ACC112 (cell line): ENCODE results near the gene CLSTN1.
"Not testable (repeated sequence)": the region's sequence is repeated elsewhere in the genome, so short reads cannot be mapped to it uniquely, and the experiment has no call there.

Experiments used
- H2AFZ ChIP-seq: fragments of 200-600 bp; sonication (generic); one replicate; pipeline ENCODE4 v1.6.0; 2017; ENCODE audit warnings: antibody characterized with exemption, low read length; ENCODE audit not compliant: unreplicated experiment
- H3K27ac ChIP-seq: fragments of 200-600 bp; sonication (generic); 2 replicates; pipeline ENCODE4 v1.5.1; 2014; ENCODE audit warnings: low read depth, mild to moderate bottlenecking, antibody characterized with exemption, low read length, moderate library complexity
- H3K27me3 ChIP-seq: fragments of 200-600 bp; sonication (generic); 2 replicates; pipeline ENCODE4 v1.6.1; 2014; ENCODE audit warnings: mild to moderate bottlenecking, antibody characterized with exemption, low read length, moderate library complexity, mixed read lengths; ENCODE audit not compliant: insufficient read depth
- H3K36me3 ChIP-seq: fragments of 200-600 bp; sonication (generic); 2 replicates; pipeline ENCODE4 v1.6.1; 2016; ENCODE audit warnings: mild to moderate bottlenecking, antibody characterized with exemption, low read length, moderate library complexity, mixed read lengths; ENCODE audit not compliant: insufficient read depth
- H3K4me1 ChIP-seq: fragments of 200-600 bp; sonication (generic); one replicate; pipeline ENCODE4 v1.6.1; 2016; ENCODE audit warnings: low read length, mixed read lengths; ENCODE audit not compliant: insufficient read depth, unreplicated experiment, control insufficient read depth
- H3K4me3 ChIP-seq: fragments of 200-600 bp; sonication (generic); 2 replicates; pipeline ENCODE4 v1.5.1; 2014; ENCODE audit warnings: mild to moderate bottlenecking, low read depth, low read length
- H3K79me2 ChIP-seq: fragments of 200-600 bp; sonication (generic); one replicate; pipeline ENCODE4 v1.6.0; 2016; ENCODE audit warnings: low read length; ENCODE audit not compliant: control insufficient read depth, unreplicated experiment, insufficient read depth

CLSTN1 gene

DNA sequence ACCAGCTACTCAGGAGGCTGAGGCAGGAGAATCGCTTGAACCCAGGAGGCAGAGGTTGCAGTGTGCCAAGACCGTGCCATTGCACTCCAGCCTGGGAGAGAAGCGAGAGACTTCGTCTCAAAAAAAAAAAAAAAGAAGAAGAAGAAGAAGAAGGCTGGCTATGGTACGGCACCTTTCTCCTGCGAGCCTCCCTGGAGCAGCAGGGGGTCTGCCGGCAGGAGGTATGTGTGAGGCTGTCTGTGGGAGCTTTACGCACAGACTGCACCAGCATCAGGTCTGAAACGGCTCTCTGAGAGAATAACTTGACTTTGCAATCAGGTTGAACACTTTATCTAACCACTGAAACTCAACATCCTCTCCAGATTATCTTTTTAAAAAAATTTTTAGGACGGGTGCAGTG lies 44.9 kb downstream of the CLSTN1 start:
- Histone ChIP-seq H2AFZ (no peak overlapping the region), H3K27me3 (no peaks in the 10 kb centered on the region), H3K4me3 (no peak overlapping the region), H3K27ac (no peak overlapping the region), H3K4me1 (no peaks in the 10 kb centered on the region), H3K79me2 (peaks cover 15% of the 10 kb centered on the region), H3K36me3 (no peaks in the 10 kb centered on the region)

DNA sequence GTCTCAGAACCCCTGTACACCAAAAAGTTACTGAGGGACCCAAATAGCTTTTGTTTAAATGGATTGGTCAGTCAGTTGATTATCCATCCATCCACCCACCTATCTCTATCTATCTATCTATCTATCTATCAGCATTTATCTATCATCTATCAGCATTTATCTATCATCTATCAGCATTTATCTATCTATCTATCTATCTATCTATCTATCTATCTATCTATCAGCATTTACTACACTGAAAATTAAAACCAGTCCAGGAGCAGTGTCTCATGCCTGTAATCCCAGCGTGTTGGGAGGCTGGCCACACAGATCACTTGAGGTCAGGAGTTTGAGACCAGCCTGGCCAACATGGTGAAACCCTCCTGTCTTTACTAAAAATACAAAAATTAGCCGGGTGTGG lies 47.1 kb downstream of the CLSTN1 start:
- H3K79me2 ChIP-seq = peaks cover 13% of the 10 kb centered on the region
- H2AFZ ChIP-seq = no peak overlapping the region
- H3K36me3 ChIP-seq = no peaks in the 10 kb centered on the region
- H3K4me1 ChIP-seq = no peaks in the 10 kb centered on the region
- no peak overlapping the region for H3K27ac ChIP-seq
- no peak overlapping the region for H3K4me3 ChIP-seq
- no peaks in the 10 kb centered on the region for H3K27me3 ChIP-seq

DNA sequence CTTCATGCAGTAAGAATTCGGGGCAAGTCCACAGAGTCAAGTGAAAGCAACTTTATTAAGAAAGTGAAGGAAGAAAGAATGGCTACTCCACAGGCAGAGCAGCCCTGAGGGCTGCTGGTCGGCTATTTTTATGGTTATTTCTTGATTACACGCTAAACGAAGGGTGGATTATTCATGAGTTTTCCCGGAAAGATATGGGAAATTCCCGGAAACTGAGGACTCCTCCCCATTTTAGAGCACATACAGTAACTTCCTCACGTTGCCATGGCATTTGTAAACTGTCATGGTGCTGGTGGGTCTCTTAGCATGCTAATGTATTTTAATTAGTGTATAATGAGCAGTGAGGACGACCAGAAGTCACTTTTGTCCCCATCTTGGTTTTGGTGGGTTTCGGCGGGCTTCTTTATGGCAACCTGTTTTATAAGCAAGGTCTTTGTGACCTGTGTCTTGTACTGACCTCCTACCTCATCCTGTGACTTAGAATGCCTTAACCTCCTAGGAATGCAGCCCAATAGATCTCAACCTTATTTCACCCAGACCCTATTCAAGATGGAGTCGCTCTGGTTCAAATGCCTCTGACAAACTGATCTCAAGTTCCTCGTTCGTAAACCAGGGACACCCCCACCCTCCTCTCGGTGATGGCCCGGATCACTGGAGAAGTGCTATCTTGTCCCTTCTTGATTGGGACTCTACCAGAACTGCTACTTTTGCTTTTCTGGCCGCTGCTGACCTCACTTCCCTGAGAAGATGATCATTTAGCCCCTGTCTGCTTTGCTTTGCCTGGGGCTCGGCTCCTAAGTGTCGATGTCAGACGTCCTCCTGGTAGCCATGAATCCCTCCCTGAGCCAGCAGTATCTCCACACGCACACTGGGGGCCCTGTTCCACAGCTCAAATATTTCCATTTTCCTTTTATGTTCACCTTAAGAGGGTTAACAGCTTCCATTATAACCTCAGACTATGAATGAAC lies 48.8 kb downstream of the CLSTN1 start:
- Histone ChIP-seq H3K4me3 (no peak overlapping the region), H2AFZ (no peak overlapping the region), H3K27ac (no peak overlapping the region)

DNA sequence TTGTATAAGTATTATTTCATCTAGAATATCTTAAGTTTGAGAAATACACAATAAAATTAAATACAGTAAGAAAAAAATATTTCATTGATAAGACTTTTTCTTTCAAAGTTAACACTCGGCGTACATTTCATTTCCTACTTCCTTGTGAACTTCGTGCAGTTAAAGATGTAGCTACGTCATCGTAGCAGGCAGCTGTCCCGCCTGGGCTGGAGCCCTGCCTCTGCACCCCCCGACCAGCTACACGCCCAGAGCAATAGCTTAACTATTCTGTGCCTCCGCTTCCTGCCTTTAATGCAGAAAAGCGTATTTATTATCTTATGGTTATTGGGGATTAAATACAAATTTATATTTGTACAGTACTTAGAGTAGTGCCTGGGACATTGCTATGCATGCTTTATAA lies 53.5 kb downstream of the CLSTN1 start:
- Histone ChIP-seq H3K27me3 (no peaks in the 10 kb centered on the region), H3K36me3 (no peaks in the 10 kb centered on the region), H3K4me3 (no peak overlapping the region), H3K27ac (no peak overlapping the region), H2AFZ (no peak overlapping the region), H3K4me1 (peaks cover 15% of the 10 kb centered on the region), H3K79me2 (peaks cover 11% of the 10 kb centered on the region)

More for the DNA sequence above, 48.8 kb downstream of the CLSTN1 start:
- no peaks in the 10 kb centered on the region for H3K27me3 ChIP-seq
- no peaks in the 10 kb centered on the region for H3K36me3 ChIP-seq
- peaks cover 4% of the 10 kb centered on the region for H3K79me2 ChIP-seq
- no peaks in the 10 kb centered on the region for H3K4me1 ChIP-seq

DNA sequence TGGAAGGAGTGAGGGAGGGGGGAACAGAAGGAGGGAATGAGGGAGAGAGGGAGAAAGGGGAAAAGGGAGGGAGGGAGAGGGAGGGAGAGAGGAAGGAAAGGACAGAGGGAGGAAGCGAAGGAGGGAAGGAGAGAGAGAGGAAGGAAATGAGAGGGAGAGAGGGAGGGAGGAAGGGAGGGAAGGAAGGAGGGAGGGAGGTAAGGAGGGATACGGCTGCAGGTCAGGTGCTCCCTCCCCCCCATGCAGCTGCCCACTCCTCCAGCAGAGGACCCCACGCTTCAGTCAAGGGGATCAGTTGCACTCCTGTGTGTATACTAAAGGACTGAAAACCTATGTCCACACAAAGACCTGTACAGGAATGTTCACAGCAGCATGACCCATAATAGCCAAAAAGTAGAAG lies 54.8 kb downstream of the CLSTN1 start:
- Histone ChIP-seq H3K4me1 (peaks cover 15% of the 10 kb centered on the region), H3K27ac (no peak overlapping the region), H3K79me2 (peaks cover 21% of the 10 kb centered on the region), H2AFZ (no peak overlapping the region), H3K4me3 (no peak overlapping the region), H3K36me3 (no peaks in the 10 kb centered on the region), H3K27me3 (no peaks in the 10 kb centered on the region)

DNA sequence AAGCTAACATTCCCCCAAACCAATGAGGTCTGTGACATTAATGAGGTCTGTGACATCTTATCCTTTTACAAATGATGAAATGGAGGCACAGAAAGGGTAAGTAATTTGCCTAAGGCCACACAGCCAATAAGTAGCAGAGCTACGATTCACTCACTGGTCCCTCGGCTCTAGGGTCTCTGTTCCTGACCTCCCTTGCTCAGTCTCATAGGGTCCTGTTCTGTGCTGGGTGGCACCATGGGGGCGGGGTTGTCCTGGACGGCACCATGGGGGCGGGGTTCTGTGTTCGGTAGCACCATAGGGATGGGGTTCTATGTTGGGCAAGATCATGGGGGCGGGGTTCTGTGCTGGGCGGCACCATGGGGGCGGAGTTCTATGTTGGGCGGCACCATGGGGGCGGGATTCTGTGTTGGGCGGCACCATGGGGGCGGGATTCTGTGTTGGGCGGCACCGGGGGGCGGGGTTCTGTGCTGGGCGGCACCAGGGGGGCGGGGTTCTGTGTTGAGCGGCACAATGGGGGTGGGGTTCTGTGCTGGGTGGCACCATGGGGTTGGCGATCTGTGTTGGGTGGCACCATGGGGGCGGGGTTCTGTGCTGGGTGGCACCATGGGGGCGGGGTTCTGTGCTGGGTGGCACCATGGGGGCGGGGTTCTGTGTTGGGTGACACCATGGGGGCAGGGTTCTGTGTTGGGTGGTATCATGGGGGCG lies 55.6 kb downstream of the CLSTN1 start:
- H2AFZ ChIP-seq = no peak overlapping the region
- no peak overlapping the region for H3K27ac ChIP-seq
- H3K36me3 ChIP-seq = no peaks in the 10 kb centered on the region
- no peaks in the 10 kb centered on the region for H3K27me3 ChIP-seq
- peaks cover 15% of the 10 kb centered on the region for H3K4me1 ChIP-seq
- H3K79me2 ChIP-seq = peaks cover 29% of the 10 kb centered on the region
- H3K4me3 ChIP-seq = no peak overlapping the region

DNA sequence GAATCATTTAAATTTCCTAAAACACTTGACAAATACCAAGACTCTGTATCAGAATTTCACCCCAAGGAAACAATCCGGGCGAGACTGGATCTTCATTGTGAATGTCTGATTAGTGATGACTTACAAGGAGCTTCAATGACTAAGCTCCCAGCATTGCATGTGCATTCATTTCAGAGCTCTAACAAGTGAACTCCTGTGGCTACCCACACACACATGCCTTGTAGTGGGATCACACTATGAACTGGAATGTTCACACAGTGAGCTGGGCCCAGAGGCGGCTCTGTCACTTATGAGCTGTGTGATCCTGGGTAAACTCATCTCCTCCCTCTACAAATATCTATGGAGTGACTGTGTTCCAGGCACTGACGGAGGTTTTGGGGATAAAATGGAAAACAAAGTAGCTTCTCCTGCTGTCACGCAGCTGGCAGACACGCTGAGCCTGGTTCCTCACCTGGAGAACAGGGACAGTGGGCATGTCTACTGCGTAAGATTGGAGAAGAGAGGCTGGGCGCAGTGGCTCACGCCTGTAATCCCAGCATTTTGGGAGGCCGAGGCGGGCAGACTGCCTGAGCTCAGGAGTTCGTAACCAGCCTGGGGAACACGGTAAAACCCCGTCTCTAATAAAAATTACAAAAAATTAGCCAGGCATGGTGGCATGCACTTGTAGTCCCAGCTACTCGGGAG lies 56.9 kb downstream of the CLSTN1 start:
- Histone ChIP-seq H3K27me3 (no peaks in the 10 kb centered on the region), H3K79me2 (peaks cover 30% of the 10 kb centered on the region), H3K36me3 (no peaks in the 10 kb centered on the region), H3K27ac (peak overlapping the region; percentile 89), H3K4me1 (peaks cover 15% of the 10 kb centered on the region), H3K4me3 (no peak overlapping the region), H2AFZ (no peak overlapping the region)

DNA sequence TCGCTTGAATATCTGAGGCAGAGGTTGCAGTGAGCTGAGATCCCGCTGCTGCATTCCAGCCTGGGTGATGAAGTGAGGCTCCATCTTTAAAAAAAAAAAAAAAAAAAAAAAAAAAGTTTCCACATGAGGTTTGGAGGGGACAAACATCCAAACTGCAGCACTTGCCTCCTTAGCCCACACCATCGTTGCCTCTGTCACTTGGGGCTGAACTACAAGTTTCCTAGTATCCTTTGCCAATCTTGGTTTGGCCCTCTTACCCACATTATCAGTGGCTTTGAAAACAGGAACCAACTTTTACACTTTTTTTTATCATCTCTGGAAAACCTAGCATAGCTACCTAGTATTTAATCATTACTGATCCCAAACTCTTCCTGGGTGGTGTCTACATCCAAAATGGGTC lies 59.2 kb downstream of the CLSTN1 start:
- no peaks in the 10 kb centered on the region; the same call in 1 of the 2 replicates for H3K36me3 ChIP-seq

DNA sequence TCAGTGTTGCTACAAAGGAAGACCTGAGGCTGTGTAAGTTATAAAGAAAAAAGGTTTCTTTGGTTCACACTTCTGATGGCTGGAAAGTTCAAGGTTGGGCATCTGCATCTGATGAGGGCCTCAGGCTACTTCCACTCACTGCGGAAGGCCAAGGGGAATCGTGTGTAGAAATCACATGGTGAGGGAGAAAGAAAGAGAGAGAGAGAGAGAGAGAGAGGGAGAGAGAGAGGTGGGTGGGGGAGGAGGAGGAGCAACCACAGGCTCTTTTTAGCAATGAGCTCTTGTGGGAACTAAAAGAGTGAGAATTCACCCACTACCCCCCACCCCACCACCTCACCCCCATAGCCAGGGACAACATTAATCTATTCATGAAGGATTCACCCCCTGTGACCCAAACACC lies 59.9 kb downstream of the CLSTN1 start:
- Histone ChIP-seq H3K79me2 (peaks cover 30% of the 10 kb centered on the region), H3K27ac (no peak overlapping the region)

More for the DNA sequence above, 59.2 kb downstream of the CLSTN1 start:
- Histone ChIP-seq H3K79me2 (peaks cover 30% of the 10 kb centered on the region), H2AFZ (no peak overlapping the region), H3K4me1 (peaks cover 15% of the 10 kb centered on the region), H3K27me3 (no peaks in the 10 kb centered on the region), H3K27ac (no peak overlapping the region), H3K4me3 (no peak overlapping the region)

DNA sequence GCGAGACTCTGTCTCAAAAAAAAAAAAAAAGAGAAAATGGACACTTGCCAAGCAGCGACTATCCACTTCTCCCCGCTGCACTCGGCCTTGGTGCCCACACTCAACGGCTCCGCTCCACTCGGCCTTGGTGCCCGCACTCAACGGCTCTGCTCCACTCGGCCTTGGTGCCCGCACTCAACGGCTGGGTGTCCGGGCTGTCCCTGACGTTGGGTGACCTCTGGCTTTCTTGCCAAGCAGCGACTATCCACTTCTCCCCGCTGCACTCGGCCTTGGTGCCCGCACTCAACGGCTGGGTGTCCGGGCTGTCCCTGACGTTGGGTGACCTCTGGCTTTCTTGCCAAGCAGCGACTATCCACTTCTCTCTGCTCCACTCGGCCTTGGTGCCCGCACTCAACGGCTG lies 61.3 kb downstream of the CLSTN1 start:
- H3K4me3 ChIP-seq, H3K27ac ChIP-seq, H2AFZ ChIP-seq, H3K27me3 ChIP-seq, H3K36me3 ChIP-seq: not testable (repeated sequence)
- H3K4me1 ChIP-seq = peaks cover 15% of the 10 kb centered on the region
- peaks cover 29% of the 10 kb centered on the region for H3K79me2 ChIP-seq

More for the DNA sequence above, 59.9 kb downstream of the CLSTN1 start:
- no peak overlapping the region for H3K4me3 ChIP-seq
- no peak overlapping the region for H2AFZ ChIP-seq
- no peaks in the 10 kb centered on the region; the same call in 1 of the 2 replicates for H3K36me3 ChIP-seq
- peaks cover 15% of the 10 kb centered on the region for H3K4me1 ChIP-seq
- H3K27me3 ChIP-seq = no peaks in the 10 kb centered on the region
